Ovary (tissue), 3 donors: ENCODE data around the gene ZNF800.

Experiments
- POLR2A ChIP-seq: fragments of 450-650 bp; IDR thresholded peaks from one replicate; pipeline ENCODE4 v1.6.1; 2017; ENCODE audit warnings: antibody characterized with exemption, mild to moderate bottlenecking, moderate library complexity
- TF ChIP-seq, protein P1 (sequence below), 3 donors: fragments of 450-650 bp in 2 of 3; fragments of 200-600 bp in 1 of 3; IDR thresholded peaks; one replicate each; pipeline versions ENCODE4 v1.5.1 to v1.8.0; 2016 to 2022; ENCODE audit warnings: antibody characterized with exemption in 3 of 3, mild to moderate bottlenecking in 1 of 3
- donor health status: DM: no; HTN: no; CAD: no.

DNA sequence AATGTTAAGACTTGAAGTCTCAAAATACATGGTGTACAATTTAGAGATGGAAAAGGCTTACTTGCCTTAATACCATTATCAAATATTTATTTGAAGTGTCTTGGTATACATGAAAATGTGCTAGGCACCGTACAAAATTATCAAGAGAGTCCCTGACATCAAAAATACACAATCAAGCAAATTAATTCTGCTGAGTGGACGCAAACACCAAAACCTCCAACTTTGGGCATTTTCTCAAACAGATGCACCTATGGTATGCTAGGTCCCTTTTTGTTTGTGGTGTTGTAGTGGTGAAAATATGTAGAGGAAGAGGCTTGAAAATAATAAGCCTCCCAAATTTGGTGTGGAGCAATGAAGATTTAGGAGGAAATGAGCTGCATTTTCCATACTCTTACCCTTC, 24.8 kb downstream of the ZNF800 start:
- TF ChIP-seq, protein P1, sequence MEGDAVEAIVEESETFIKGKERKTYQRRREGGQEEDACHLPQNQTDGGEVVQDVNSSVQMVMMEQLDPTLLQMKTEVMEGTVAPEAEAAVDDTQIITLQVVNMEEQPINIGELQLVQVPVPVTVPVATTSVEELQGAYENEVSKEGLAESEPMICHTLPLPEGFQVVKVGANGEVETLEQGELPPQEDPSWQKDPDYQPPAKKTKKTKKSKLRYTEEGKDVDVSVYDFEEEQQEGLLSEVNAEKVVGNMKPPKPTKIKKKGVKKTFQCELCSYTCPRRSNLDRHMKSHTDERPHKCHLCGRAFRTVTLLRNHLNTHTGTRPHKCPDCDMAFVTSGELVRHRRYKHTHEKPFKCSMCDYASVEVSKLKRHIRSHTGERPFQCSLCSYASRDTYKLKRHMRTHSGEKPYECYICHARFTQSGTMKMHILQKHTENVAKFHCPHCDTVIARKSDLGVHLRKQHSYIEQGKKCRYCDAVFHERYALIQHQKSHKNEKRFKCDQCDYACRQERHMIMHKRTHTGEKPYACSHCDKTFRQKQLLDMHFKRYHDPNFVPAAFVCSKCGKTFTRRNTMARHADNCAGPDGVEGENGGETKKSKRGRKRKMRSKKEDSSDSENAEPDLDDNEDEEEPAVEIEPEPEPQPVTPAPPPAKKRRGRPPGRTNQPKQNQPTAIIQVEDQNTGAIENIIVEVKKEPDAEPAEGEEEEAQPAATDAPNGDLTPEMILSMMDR (IDR thresholded peaks at IDR 0.05), result no peak
- TF ChIP-seq POLR2A, result no peak
